Measurements from ENCODE around the gene ZNF358.
"Not testable (repeated sequence)": the region's sequence is repeated elsewhere in the genome, so short reads cannot be mapped to it uniquely, and the experiment has no call there.

ZNF358 gene

DNA sequence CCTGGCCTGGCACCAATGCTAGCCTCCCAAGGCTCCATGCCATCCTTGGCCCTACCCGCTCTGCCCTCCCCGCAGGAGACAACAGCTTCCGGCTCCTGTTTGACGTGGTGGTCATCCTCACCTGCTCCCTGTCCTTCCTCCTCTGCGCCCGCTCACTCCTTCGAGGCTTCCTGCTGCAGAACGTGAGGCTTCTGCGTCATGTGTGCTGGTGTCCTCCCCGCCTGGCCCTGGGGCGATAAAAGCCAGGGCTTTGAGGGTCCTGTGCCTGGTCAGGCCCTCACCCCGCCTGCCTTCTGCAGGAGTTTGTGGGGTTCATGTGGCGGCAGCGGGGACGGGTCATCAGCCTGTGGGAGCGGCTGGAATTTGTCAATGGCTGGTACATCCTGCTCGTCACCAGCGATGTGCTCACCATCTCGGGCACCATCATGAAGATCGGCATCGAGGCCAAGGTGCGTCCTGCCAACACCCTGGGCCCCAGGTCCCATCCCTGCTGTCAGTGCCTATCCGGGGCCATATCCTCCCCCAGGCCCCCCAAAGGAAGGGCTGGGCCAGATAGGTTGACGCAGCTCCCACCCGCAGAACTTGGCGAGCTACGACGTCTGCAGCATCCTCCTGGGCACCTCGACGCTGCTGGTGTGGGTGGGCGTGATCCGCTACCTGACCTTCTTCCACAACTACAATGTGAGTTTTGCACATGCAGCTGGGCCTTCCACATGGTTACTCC lies 12.8 kb downstream of the ZNF358 start:
- no peak for DNase-seq
- H3K4me1 Mint-ChIP-seq (ENCODE audit: low read depth in 2 of 2) = peaks cover 0 to 4% of the 10 kb centered on the region in 2 donors
- ATAC-seq (replicated peaks) = no peak
- no peak overlapping the region for H3K4me3 Mint-ChIP-seq
- H3K9me3 Mint-ChIP-seq = no peaks in the 10 kb centered on the region
- H3K36me3 Mint-ChIP-seq (ENCODE audit: insufficient read depth) = no peaks in the 10 kb centered on the region
- no peaks in the 10 kb centered on the region for H3K27me3 Mint-ChIP-seq
- H3K27ac Mint-ChIP-seq = no peak overlapping the region

DNA sequence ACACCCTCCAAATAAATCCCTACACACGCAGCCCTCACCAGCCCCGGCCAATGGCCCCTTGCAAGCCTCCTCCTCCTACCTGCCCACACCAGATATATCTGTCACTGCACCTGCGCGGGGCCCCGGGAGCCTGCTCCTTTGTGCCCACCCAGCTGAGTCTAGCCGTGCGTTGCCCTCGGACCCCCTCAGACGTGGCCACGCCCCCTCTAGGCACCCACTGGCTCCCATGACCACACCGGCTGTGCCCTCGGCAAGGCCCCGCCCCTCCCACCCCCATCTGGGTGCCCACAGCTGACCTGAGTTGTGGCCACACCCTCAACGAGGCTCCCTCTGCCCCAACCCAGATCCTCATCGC lies 13.3 kb downstream of the ZNF358 start:
- ATAC-seq (replicated peaks) (no peak), DNase-seq (no peak)
- H3K4me1 Mint-ChIP-seq (ENCODE audit: low read depth in 2 of 2) = peaks cover 1 to 6% of the 10 kb centered on the region in 2 donors
- no peak overlapping the region for H3K4me3 Mint-ChIP-seq
- H3K36me3 Mint-ChIP-seq (ENCODE audit: insufficient read depth) = no peaks in the 10 kb centered on the region
- no peak overlapping the region for H3K27ac Mint-ChIP-seq
- H3K27me3 Mint-ChIP-seq = no peaks in the 10 kb centered on the region
- H3K9me3 Mint-ChIP-seq = no peaks in the 10 kb centered on the region

DNA sequence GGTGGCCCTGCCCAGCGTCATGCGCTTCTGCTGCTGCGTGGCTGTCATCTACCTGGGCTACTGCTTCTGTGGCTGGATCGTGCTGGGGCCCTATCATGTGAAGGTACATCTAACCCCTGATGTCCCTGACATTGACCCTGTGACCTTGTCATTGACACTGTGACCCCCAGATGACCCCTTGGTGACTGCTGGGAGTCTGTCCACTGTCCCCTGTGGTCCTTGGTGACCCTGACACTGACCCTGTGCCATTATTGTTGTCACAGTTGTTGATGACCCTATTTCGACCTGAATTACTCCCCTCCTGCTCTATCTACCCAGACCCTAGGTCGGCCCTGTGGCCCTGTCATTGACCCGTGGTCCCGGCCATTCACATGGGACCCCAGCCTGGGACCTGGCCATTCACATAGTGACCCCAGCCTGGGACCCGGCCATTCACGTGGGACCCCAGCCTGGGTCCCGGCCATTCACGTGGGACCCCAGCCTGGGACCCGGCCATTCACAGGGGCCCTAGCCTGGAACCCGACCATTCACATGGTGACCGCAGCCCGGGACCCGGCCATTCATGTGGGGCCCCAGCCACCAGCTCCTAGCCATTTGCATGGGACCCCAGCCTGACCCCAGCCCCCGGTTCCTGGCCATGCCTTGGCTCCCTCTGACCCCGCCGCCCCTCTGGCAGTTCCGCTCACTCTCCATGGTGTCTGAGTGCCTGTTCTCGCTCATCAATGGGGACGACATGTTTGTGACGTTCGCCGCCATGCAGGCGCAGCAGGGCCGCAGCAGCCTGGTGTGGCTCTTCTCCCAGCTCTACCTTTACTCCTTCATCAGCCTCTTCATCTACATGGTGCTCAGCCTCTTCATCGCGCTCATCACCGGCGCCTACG lies 13.9 kb downstream of the ZNF358 start:
- no peak overlapping the region for H3K27ac Mint-ChIP-seq
- no peaks in the 10 kb centered on the region for H3K27me3 Mint-ChIP-seq
- peaks cover 6 to 12% of the 10 kb centered on the region in 2 donors for H3K4me1 Mint-ChIP-seq (ENCODE audit: low read depth in 2 of 2)
- no peak for DNase-seq
- H3K9me3 Mint-ChIP-seq = no peaks in the 10 kb centered on the region
- H3K4me3 Mint-ChIP-seq = no peak overlapping the region
- peaks cover 2% of the 10 kb centered on the region for H3K36me3 Mint-ChIP-seq (ENCODE audit: insufficient read depth)
- ATAC-seq (replicated peaks) = no peak

DNA sequence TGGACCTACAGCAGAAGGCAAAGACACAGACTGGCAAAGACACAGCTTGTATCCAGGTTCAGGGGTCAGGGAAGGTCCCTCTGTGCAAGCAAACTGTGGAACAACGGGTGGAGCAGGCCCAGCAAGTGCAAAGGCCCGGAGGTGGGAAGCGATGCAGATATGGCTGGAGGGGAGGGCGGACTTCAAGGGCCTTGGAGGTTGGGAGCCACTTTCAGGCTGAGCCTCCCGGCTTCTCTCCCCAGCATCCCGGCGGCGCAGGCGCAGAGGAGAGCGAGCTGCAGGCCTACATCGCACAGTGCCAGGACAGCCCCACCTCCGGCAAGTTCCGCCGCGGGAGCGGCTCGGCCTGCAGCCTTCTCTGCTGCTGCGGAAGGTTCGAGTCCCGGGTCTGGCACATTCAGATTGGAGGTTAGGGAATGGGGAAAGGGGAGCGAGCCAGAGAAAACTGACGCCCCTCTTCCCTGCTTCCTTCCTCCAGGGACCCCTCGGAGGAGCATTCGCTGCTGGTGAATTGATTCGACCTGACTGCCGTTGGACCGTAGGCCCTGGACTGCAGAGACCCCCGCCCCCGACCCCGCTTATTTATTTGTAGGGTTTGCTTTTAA lies 17.5 kb downstream of the ZNF358 start:
- no peak for DNase-seq
- Mint-ChIP-seq H3K9me3 (no peaks in the 10 kb centered on the region), H3K27me3 (no peaks in the 10 kb centered on the region), H3K4me1 (ENCODE audit: low read depth in 2 of 2) (peaks cover 17 to 30% of the 10 kb centered on the region in 2 donors), H3K27ac (no peak overlapping the region), H3K36me3 (ENCODE audit: insufficient read depth) (peaks cover 7% of the 10 kb centered on the region), H3K4me3 (peak overlapping the region; percentile 96)
- ATAC-seq (replicated peaks) = no peak

DNA sequence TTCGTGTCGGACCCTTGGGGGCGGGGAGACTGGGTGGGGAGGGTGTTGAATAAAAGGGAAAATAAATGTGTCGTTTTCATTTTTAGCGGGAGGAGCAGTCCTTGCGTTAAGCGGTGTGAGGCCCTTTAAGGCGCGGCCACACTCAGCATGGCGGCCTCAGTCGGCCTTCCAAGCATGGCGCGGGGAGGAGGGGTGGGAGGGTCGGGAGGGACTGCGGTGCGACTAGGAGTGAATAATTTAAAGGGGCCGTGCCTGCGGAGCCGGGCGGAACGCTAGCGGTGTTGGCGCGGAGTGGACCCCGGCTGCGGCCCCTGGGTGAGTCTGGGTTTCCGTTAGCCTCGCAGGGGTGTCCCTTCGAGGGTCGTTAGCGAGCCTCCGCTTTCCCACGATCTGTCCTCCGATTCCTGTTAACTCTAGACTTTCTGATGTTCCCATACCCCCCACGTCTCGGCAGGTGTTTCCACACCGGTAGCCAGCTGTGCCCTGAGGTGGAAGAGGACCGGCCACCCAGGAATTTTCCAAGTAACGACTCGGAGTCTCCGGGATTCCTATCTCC lies 18.1 kb downstream of the ZNF358 start:
- ATAC-seq (replicated peaks) = peak; percentile 62
- H3K27ac Mint-ChIP-seq = peak overlapping the region; percentile 95
- H3K4me3 Mint-ChIP-seq = peak overlapping the region; percentile 96
- peak; percentile 72 to 74 (median 73) for DNase-seq
- peaks cover 9% of the 10 kb centered on the region for H3K36me3 Mint-ChIP-seq (ENCODE audit: insufficient read depth)
- H3K9me3 Mint-ChIP-seq = no peaks in the 10 kb centered on the region
- H3K27me3 Mint-ChIP-seq = no peaks in the 10 kb centered on the region
- H3K4me1 Mint-ChIP-seq (ENCODE audit: low read depth in 2 of 2) = peaks cover 17 to 30% of the 10 kb centered on the region in 2 donors

DNA sequence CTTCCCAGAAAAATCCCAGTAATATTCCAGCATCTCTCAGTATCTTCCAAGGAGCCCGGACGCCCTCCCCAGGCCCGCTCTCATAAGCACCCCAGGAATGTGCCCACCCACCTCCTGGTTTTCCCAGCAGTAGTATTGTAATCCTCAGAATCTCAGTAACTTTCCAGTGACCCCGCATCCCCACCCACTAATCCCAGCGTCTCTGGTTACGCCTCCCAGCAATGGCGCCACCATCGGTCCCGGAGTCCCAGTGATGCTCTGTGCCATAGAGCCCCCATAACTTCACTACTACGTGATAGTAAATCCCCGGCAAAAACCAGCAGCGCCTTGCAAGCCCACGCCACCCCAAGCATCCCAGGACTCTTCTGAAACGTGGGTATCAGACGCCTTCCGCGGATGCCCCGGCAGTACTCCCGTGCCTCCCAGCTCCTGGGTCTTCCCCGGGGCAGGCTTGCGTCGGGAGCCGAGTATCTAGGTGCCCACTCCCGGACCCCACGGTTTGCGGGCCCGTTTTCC lies 18.7 kb downstream of the ZNF358 start:
- Mint-ChIP-seq H3K4me1 (ENCODE audit: low read depth in 2 of 2) (peaks cover 17 to 28% of the 10 kb centered on the region in 2 donors), H3K27ac (peak overlapping the region; percentile 95), H3K27me3 (no peaks in the 10 kb centered on the region), H3K9me3 (no peaks in the 10 kb centered on the region), H3K4me3 (peak overlapping the region; percentile 96), H3K36me3 (ENCODE audit: insufficient read depth) (peaks cover 14% of the 10 kb centered on the region)
- ATAC-seq (replicated peaks) = peak; percentile 17
- peak in 1 of 3 experiments; percentile 19 for DNase-seq

DNA sequence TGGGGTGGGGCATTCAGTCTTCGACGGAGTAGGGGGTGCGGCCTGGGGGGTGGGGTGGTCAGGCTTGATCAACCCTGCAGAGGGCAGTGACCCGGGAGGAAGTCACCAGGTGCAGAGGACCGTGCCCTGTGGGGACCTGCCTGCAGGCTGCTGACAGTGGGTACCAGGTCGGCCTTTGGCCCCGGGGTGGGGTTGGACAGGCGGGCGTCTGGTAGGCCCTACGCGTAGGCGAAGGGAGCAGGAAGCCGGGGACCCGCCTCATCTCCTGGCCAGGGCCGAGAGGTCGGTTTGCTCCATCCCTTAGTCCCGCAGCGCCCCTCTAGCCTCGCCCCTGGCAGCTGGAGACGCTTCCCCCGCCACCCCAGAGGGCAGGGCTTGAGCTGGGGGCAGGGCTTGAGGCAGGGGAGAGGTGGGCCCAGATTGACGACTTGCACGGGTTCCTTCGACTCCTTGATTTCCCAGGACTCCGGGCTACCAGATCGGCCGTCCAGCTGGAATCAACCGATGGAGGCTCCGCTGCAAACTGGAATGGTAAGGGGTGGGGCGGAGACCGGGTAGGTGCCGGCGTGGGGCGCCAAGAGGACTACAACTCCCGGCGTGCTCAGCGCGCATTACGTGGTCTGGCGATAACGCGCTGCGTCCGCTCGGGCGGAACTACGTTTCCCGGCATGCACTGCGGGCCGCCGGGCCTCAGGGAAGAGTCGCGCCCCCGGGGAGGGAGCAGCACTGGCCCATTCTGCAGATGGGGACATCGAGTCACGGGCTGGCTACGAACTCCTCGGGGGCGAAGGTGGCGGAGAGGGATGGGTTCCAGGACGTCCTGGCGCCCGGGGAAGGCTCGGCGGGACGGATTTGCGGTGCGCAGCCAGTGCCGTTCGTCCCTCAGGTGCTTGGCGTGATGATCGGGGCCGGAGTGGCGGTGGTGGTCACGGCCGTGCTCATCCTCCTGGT lies 19.4 kb downstream of the ZNF358 start, which contains the start of gene PNPLA6:
Gene PNPLA6 (plus strand): TSS at position 671 of the 951 bp plus-strand sequence. CDS start 72 bp downstream, at position 743.
- Mint-ChIP-seq H3K4me1 (ENCODE audit: low read depth in 2 of 2) (peaks cover 17 to 31% of the 10 kb centered on the region in 2 donors), H3K9me3 (no peaks in the 10 kb centered on the region), H3K4me3 (peak within 1 kb of the TSS; percentile 96), H3K27ac (peak within 1 kb of the TSS; percentile 95), H3K36me3 (ENCODE audit: insufficient read depth) (peaks cover 19% of the 10 kb centered on the region), H3K27me3 (no peaks in the 10 kb centered on the region)
- DNase-seq = peak; percentile 88 to 94 (median 91)
- peak; percentile 83 for ATAC-seq (replicated peaks)

DNA sequence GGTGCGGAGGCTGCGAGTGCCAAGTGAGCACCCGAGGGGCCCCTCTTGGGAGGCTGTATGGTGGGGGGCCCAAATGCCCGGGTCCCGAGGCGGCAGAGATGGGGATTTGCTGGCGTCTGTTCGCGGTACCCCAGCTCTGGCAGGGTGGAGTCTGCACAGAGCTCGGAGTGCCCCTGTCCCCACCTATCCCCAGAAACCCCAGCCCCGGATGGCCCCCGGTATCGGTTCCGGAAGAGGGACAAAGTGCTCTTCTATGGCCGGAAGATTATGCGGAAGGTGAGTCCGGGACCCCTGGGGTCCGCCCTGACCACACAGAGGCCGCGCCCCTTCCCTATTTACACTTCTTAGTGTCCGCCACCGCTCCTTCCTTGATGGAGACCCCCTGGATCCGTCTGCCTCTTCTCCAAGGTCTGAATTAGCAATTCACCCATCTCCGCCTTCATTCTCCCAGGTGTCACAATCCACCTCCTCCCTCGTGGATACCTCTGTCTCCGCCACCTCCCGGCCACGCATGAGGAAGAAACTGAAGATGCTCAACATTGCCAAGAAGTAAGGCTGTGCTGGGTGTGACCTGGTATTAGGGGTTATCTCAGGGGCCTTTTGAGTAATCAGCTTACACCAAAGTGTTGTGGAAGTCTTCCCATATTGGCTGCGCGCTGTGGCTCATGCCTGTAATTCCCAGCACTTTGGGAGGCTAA lies 20.2 kb downstream of the ZNF358 start:
- ATAC-seq (replicated peaks) = peak; percentile 3
- Mint-ChIP-seq H3K4me3 (peak overlapping the region; percentile 96), H3K36me3 (ENCODE audit: insufficient read depth) (peaks cover 19% of the 10 kb centered on the region), H3K27ac (peak overlapping the region; percentile 95), H3K4me1 (ENCODE audit: low read depth in 2 of 2) (peaks cover 17 to 32% of the 10 kb centered on the region in 2 donors), H3K9me3 (no peaks in the 10 kb centered on the region), H3K27me3 (no peaks in the 10 kb centered on the region)
- DNase-seq = no peak

DNA sequence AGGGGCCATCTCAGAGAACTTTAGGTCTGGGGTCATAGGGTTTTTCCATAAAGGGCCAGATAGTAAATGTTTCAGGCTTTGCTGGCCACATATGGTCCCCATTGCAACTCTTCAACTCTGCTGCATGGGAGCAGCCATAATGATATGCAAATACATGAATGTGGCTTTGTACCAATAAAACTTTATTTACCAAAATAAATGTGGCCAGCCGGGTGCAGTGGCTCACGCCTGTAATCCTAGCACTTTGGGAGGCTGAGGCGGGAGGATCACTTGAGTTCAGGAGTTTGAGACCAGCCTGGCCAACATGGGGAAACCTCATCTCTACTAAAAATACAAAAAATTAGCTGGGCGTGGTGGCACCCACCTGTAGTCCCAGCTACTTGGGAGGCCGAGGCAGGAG lies 23.1 kb downstream of the ZNF358 start:
- Mint-ChIP-seq H3K36me3 (ENCODE audit: insufficient read depth) (peaks cover 27% of the 10 kb centered on the region), H3K4me1 (ENCODE audit: low read depth in 2 of 2) (peaks cover 17 to 29% of the 10 kb centered on the region in 2 donors)
- not testable (repeated sequence) for H3K9me3 Mint-ChIP-seq; H3K27me3 Mint-ChIP-seq; DNase-seq; H3K27ac Mint-ChIP-seq; H3K4me3 Mint-ChIP-seq; ATAC-seq (replicated peaks)

DNA sequence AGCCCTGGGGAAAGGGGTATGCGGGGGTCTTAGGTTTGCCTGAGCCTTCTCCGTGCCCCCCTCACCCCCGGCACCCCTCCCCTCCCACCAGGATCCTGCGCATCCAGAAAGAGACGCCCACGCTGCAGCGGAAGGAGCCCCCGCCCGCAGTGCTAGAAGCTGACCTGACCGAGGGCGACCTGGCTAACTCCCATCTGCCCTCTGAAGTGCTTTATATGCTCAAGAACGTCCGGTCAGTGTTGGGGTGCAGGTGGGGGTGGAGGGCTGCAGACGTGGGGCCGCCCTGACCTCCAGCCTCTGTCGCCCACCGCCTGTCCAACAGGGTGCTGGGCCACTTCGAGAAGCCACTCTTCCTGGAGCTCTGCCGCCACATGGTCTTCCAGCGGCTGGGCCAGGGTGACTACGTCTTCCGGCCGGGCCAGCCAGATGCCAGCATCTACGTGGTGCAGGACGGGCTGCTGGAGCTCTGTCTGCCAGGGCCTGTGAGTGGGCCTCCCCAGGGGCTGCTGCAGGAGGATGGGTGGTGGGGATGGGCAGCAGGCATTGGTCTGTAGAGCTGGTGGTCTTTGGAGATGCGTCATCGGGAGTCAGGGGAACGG lies 24.0 kb downstream of the ZNF358 start:
- ATAC-seq (replicated peaks) (no peak), DNase-seq (no peak)
- H3K27ac Mint-ChIP-seq = peak overlapping the region in 1 of 2 donors; percentile 35
- peaks cover 10 to 22% of the 10 kb centered on the region in 2 donors for H3K4me1 Mint-ChIP-seq (ENCODE audit: low read depth in 2 of 2)
- peaks cover 29% of the 10 kb centered on the region for H3K36me3 Mint-ChIP-seq (ENCODE audit: insufficient read depth)
- H3K4me3 Mint-ChIP-seq = no peak overlapping the region
- H3K27me3 Mint-ChIP-seq = no peaks in the 10 kb centered on the region
- H3K9me3 Mint-ChIP-seq = no peaks in the 10 kb centered on the region

DNA sequence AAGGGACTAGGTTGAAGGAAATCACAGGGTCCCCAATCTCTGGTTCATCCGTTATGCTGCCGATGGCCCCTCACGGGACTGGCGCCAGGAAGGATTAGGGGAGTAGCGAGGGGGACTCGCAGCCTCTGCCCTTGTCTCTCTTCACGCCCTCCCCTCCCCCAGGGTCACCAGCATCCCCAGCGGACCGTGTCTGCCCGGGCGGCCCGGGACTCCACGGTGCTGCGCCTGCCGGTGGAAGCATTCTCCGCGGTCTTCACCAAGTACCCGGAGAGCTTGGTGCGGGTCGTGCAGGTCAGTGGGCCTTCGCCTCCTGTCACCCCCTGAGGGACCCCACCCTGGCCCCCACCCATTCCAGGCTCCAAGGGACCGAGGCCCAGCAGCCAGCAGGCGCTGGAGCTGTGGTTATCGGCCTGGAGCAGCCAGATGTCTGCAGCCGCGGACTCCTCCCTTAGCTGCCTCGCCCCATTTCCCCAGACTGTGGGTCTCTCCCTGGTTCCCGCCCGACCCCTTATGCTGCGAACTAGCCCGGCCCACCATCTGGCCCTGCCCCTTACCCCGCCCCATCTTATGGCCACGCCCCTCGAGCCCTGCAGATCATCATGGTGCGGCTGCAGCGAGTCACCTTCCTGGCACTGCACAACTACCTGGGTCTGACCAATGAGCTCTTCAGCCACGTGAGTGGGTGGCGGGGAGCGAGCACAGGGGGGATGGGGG lies 25.0 kb downstream of the ZNF358 start:
- peaks cover 24% of the 10 kb centered on the region for H3K36me3 Mint-ChIP-seq (ENCODE audit: insufficient read depth)
- H3K27ac Mint-ChIP-seq = peak overlapping the region in 1 of 2 donors; percentile 35
- no peak for DNase-seq
- no peaks in the 10 kb centered on the region for H3K27me3 Mint-ChIP-seq
- H3K4me1 Mint-ChIP-seq (ENCODE audit: low read depth in 2 of 2) = peaks cover 10 to 19% of the 10 kb centered on the region in 2 donors
- no peak overlapping the region for H3K4me3 Mint-ChIP-seq
- ATAC-seq (replicated peaks) = no peak
- H3K9me3 Mint-ChIP-seq = no peaks in the 10 kb centered on the region
